Right renal pelvis (tissue), 4 donors: Measurements from ENCODE around the gene CCIN. TPM values are rescaled to one million over a fixed set of nuclear protein-coding genes. Genes with fewer than 3 reads are reported as not detected.

Source experiments
- DNase-seq, 4 donors: peaks; one replicate each; pipeline ENCODE4 v3.0.0-alpha.2; 2013; ENCODE audit warnings: low read depth in 4 of 4, low spot score in 3 of 4, missing footprints in 1 of 4
- polyA plus RNA-seq, 4 donors: library from polyadenylated mRNA; unstranded; fragments of 120-200 nt; gene quantifications; one replicate each; pipeline ENCODE4 v1.2.1, GENCODE V29; 2013; ENCODE audit not compliant: insufficient read length in 4 of 4

CCIN gene
- polyA plus RNA-seq, 4 donors = 0.18 to 0.37 (median 0.32) TPM

DNA sequence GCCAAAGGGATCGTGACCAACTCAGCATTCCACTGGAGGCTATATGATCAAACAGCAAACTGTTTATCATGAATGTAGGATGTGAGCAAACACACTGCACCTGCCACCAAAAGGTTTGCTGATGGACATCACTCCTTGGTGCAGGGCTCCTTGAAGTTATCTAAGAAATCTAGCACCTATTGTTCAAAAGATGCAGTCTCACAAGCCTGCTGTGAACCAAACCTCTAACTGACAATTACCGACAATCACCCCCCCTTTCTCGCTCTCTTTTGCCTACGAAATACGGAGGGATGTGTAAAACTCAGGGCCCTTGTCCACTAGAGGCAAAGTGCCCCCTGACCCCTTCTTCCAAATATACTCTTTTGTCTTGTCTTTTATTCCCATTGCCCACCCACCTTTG is 19.0 kb downstream of the CCIN start:
- no peak for DNase-seq

DNA sequence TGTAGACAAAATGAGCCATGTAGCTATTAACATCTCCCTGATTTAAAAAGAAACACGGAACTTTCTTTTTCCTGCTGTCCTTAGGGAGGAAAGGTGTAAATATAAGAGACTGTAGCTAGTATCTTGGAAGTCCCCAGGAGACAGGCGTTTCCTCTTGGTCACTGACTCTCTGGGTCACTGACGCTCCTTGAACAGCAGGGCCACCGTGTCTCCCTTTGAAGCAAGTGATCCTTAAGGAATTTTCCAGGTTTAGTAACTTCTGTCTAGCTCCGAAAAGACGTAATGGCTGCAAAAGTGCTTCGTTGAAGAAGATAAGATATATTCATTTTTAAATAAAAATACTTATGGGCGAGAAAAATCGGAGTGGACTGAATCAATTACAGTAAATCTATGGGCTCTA is 20.8 kb downstream of the CCIN start:
- DNase-seq = no peak

DNA sequence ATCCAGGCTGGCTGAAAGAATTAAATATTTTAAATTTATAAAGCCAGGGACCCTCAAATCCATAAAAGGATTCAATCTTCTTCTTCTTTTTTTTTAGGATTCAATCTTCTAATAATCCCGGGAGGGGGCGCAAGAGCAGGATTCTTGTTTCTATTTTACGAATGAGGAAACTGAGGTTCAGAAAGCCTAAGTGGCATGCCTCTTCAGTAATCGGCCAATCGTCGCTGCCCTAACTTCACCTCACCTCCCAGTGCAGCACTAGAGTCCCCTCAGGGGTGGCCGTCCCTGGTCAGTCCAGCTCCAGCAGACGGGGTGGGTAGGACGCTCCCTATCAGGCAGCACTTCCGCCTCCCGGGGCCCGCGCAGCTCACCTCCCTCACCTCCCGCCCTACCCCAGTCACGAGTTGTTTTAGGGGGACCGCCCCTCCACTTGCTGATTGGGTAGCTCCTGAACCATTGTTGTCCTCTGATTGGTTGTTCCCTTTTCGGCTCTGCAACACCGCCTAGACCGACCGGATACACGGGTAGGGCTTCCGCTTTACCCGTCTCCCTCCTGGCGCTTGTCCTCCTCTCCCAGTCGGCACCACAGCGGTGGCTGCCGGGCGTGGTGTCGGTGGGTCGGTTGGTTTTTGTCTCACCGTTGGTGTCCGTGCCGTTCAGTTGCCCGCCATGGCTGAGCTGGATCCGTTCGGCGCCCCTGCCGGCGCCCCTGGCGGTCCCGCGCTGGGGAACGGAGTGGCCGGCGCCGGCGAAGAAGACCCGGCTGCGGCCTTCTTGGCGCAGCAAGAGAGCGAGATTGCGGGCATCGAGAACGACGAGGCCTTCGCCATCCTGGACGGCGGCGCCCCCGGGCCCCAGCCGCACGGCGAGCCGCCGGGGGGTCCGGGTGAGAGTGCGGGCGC is 21.5 kb downstream of the CCIN start, which contains the start of gene CLTA:
TSS of gene CLTA (plus strand) at position 534 of the 902 bp plus-strand sequence. CDS start at position 670, 136 bp downstream.
- peak; percentile 87 to 97 (median 94) for DNase-seq

DNA sequence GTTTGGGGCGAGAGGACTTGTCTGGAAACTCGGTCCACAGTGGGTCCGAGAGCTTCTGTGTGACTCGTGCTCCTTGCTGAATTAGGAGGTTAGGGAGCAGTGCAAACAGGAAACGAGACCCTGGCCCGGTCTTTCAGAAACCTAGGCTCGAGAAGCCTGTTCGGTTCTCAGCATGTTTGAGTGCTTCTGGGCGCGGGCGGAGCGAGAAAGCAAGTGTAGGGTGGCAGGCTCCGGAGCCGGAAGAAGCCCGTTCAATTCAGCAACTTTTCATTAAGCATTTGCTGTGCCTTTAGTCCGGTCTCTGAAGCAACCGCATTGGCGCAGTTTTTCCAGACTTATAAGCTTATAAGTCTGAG is 22.1 kb downstream of the CCIN start:
- no peak for DNase-seq

DNA sequence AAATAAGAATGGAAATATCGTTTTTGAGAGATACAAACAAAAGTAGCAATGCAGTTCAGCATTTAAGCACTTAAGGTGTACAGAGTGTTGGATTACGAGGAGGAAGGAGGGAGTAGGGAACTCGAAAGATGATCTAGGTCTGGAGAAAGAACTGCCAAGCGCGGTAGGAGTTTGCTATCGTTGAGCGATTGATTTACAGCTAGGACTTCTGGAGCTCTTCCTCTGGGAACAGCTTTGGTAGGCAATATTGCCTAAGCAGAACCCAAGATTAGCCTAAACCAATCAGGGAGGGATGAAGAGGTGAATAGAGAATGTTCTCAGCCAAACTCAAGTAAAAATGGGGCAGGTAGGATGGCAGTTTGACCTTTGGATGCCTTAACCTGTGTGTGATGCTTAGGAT is 22.5 kb downstream of the CCIN start:
- no peak for DNase-seq

DNA sequence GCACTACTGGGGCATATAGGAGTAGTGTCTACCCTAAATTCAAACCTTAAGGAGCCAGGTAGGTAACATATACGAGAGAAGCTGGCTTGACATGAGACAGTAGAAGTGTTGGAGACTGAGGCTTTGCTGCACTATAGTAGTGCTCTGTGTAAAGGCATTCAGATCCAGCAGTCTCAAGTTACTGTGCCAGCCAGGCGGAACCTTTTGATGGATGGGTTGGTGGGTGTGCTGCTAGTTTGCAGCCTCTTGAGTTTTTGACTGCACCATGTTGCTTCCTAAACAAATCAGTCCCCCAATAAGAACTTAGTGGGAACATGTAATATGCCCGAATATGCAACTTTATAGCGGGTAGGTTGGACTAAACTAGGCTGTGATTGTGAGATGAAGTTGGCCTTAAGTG is 23.0 kb downstream of the CCIN start:
- DNase-seq = peak in 1 of 4 donors; percentile 43

DNA sequence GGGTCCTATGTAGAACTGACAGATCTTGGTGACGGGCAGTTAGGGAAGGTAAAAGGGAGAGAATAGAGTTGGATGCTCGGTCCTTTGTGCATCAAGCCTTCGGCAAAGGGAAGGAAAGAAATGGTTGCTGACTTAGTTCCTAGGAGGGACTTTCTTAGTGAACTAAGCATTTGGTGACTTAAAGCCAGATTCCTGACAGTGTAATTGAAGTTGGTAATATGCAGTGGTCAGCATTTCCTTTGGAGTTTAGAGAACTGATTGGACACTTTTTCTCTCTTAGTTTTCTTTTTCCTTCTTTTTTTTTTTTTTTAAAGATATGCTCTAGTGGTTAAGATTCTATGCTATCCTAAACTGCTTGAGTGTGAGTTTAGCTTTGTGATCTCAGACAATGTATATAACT is 23.8 kb downstream of the CCIN start:
- DNase-seq = no peak

DNA sequence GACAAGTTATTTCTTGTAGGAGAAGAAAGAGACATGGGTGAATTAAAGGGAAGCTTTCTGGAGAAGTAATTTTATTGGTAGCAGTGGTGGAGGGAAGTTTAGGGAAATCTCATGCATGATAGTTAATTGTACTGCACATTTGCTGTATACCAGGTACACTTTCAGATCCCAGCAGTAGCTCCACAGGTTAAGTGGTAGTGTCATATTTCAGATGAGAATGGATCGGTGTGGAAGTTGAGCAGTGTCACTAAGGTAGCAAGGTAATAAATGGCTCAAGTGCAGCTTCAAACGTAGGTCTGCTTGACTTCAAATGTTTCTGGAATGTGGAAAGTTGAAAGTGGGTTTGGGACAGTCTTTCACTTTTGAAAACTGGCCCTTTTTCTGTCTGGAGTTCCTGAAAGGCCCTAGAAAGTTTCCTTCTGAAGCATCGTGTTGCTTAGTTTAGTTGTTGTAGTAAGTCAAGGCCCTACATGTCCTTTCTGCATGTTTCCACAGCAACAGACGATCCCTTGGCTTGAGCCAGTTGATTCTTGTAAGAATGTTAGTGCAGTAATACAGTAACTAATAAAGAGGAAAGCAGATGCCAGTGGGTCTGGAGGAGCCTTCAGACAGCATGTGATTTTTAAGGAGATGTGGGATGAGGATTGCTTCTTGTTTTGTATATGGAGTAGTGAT is 25.3 kb downstream of the CCIN start:
- no peak for DNase-seq

DNA sequence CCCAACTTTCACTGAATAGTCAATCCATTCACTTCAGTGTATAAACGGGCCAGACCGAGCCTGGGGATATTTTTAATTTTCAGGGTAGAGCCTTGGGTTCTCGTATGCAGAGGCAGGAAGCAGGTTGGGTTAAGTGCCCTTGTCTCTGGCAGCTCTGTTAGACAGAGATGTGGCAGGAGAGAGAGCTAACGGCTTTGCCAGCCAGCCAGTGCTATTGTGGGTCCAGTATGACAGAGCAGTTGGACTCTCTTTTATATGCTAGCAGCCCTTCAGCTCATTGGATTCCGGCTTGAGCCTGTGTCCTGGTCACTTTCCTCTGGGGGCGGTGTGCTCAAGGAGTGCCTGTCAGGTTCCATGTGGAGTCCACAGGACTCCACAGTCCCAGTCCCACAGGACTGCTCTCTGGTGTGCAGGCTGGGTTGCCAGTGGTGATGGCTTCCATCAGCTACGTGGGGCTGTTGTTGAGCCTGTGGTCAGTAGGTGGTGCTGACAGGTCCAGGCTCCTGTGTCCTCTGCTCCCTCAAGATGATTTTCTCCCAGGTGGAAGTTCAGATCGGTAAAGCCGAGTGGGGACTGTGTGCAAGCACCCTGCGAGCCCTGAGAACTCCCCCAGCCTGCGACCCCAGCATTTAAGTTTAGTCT is 35.8 kb downstream of the CCIN start:
- no peak for DNase-seq

DNA sequence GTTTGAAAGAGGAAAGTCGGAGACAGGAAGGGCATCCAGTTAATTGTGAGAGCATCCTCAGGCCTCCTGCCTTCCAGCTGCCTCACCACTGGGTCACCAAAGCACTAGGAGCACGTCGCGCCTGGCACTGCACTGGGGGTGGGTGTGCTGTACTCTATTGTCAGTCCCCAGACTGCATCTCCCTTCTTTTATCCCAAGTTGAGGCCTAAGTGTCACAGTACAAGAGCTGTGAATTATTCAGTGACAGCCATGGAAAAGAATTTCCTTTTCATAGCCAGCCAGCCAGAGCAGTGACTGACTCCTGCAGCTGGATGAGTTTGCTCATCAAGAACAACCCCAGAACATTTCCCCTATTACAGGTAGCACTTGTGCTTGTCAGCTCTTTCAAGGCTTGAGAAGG is 37.8 kb downstream of the CCIN start:
- DNase-seq = no peak

DNA sequence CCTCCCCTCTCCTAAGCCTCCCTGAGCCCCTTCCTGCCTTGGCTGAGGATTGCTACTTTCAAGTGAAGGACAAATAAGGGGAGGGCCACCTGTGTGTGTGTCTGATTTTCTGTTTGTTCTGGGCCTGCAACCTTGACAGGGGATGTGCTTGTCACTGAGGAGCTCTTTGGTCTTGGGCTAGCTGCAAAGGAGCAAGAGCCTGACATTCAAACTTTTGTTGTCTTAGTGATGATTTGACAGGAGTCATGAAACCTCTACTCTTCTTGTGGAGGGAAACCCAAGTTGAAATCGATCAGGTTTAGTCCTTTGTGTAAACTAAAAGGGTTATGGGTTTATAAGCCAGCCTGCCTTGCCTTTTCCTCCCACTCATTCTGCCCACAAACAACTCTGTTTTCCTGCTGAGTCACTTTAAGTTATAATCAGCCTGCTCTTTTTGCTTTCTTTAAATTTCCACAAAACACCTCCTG is 38.4 kb downstream of the CCIN start:
- no peak for DNase-seq

DNA sequence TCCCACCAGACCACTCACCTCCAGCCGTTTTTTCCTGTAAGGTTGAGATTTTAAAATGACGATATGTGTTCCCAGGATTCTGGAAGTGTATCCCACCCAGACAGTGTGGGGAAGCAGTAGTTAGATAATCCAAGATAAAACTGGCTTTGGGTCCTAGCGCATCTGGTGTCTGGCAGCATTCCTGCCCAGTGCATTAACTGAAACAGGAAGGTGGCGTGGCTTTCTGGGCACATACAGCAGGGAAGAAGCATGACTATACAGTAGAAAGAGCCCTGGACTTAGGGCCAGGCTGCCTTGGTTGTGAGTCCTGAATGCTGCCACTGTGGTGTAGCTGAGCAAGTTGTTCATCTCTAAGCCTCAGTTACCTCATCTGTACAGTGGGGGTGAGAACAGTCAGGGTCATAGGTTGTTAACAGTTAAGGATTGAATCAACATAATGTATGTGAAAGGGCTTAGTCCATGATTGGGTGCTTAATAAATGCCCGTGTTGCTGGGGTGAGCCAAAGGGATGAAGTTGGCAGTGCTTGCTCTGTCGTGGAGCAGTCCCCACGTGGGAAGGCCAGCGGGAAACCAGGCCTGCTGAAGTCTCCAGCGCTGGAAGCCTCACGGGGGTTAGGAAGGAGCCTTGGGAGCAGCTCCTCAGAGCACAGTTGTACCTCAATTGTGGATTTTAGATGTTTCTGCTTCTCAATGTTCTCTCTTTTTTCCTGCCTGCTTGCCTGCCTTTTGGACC is 39.5 kb downstream of the CCIN start:
- no peak for DNase-seq

DNA sequence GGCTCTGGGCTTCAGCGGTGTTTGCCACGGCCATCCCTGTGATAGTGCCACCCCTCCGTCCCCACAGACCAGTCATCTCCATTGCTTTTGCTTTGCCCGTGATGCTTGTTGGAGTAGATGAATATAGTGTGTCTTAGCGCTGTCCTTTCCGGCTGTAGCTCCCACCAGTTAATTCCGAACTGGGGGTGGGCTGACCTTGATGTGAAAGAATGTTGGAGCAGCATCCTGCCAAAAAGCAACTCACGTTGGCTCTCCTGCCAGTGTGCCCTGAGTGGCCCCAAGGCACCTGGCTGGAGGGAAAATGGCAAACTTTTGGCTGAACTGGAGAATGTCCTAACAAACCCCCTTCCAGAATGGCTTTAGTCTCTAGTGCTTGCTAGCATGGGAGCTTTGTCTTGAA is 41.5 kb downstream of the CCIN start:
- no peak for DNase-seq

DNA sequence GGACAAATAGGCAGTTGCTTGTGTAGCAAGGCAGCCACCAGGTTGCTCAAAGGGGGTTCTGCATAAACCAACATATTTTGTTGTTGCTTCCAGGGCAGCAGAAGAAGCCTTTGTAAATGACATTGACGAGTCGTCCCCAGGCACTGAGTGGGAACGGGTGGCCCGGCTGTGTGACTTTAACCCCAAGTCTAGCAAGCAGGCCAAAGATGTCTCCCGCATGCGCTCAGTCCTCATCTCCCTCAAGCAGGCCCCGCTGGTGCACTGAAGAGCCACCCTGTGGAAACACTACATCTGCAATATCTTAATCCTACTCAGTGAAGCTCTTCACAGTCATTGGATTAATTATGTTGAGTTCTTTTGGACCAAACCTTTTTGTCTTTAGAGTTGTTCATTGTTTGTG is 42.3 kb downstream of the CCIN start:
- DNase-seq = no peak

DNA sequence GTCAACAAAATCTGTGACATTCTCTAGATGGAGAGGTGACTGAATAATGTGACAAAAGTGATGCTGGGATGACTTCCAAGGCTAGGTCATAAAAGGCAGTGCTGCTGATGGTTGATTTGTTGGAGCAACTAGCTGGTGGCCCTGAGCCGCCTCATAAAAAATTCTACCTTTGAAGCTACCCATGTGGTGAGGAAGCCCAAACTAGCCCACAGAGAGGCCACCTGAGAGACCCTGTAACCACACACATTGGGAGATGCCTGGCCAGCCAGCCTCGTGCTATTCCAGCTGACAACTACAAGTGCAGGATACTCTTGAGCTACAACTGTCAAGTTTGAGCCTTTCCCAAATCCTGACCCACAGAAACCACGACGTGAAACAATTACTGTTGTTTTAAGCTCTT is 44.2 kb downstream of the CCIN start:
- DNase-seq = no peak

DNA sequence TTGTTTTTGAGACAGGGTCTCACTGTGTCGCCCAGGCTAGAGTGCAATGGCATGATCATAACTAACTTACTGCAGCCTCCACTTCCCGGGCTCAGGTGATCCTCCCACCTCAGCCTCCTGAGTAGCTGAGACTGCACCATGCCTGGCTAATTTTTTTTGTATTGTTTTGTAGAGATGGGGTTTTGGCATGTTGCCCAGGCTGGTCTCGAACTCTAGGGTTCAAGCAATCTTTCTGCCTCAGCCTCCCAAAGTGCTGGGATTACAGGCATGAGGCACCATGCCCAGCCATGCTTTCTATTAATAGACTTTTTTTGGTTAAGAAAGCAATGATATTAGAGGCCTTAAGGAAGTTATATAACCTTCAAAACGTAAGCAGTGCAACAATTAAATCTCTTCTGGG is 44.8 kb downstream of the CCIN start:
- DNase-seq = no peak

DNA sequence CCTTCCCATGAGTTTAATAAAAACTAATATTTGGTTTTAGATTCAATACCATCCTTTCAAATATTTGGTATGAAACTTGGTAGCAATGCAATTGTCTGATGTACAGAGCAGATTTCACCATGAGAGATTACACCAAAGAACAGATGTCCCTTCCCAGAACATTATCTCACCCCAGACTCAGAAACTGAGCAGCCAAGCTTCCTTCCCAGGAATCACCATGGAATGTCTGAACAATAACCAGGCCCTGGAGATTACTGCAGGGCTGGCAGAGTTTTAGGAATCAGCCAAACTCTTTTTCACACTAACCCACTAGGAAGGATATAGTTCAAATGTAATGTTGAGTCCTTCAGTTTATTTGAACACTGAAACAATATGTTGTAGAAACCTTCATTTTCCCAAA is 45.4 kb downstream of the CCIN start:
- no peak for DNase-seq

DNA sequence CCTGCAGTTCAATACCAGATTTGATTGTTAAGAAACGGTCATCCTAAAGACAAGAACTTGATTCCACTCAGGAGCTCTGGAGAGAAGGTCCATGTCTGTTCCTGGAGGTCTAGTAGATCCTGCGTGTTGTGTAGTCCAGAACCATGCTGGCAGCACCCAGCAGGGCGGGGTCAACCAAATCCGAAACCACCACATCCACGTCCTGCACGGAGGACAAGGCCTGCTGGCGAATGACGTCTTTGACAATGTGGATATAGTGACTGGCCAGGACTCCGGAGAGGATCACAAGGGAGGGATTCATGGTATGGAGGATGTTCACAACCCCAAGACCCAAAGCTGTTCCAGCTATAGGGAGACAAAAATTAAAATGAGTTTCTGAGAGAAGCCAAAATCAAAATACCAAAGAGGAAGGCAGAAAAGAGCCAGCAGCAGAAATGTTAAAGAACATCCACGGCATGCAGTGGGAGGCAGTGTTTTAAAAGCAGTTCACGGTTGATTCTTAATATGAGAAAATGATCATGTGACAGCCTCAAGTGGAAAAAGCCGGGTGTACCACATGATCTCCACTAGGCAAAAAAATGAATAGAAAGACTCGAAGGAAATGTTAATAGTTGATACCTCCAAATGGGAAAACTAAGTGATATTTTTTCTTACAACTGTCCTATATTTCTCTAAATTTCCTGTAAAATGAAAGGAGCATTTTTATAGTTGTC is 48.2 kb downstream of the CCIN start:
- DNase-seq = no peak

DNA sequence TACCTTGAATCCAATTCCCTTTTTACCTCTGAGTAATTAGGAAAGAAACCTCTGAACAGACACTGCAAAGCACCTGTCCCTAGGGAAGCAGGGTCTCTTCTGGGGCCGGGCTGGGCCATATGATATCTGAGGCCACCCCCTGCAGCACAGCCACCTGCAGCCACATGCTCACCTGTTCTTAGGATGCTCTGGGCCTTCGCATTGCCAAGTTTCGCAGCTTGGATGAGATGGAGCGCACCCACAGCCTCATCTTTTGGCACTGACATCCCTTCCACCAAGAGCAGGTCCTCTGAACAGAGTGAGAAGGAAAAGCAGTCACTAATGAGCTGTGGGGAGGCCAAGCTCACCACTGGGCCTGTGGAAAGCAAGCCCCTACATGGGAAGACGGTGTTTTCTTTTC is 48.8 kb downstream of the CCIN start:
- no peak for DNase-seq

DNA sequence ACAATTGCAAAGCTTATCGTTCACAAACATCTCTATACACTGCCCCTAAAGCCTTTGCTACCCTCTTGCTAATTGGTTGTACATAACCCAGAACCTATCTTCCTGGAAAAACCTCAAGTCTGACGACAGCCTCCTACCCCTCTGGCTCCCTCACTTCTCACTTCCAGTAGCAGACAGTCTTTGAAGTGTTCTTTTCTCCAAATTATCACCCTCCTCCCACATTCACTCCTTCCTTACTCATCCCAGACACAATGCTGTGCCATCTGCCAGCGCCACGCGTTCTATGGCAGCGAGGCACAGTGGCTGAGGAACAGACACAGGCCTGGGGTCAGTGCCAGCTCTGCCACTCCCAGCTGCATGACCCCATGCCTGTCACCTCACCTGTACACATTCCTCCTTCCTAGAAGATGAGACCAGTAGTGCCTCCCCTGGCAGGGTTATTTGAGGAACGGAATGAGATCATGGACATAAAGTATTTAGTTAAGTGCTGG is 49.3 kb downstream of the CCIN start:
- no peak for DNase-seq
